Activated CD4-positive, alpha-beta memory T cell treated with anti-CD3 and anti-CD28 coated beads, Interleukin-2, amount 10 ng/mL, durations not matched to agents 7 days and 5 days (primary cell): ENCODE data around the gene DUS2. TPM values are rescaled to one million over a fixed set of nuclear protein-coding genes. Genes with fewer than 3 reads are reported as not detected.
"Not testable (repeated sequence)": the region's sequence is repeated elsewhere in the genome, so short reads cannot be mapped to it uniquely, and the experiment has no call there.

Experiments
- CTCF ChIA-PET: fragments of 350-600 bp; sonication (Branson Sonifier 250); formaldehyde crosslinking; loops from one replicate; lab custom pipeline; 2021; ENCODE audit warnings: antibody characterized with exemption, inconsistent platforms; lab: Charles Lee
- POLR2A ChIA-PET: fragments of 350-600 bp; sonication (Branson Sonifier 250); formaldehyde crosslinking; loops from one replicate; lab custom pipeline; 2021; ENCODE audit warnings: antibody characterized with exemption; lab: Charles Lee
- DNase-seq: peaks from one replicate; pipeline ENCODE4 v3.0.0-alpha.2; 2020
- H3K27ac Mint-ChIP-seq: one replicate; pipeline ENCODE4 v1.8.0; 2021; ENCODE audit warnings: mild to moderate bottlenecking, mixed read lengths
- H3K27me3 Mint-ChIP-seq: one replicate; pipeline ENCODE4 v1.8.0; 2021; ENCODE audit warnings: mixed read lengths
- H3K36me3 Mint-ChIP-seq: one replicate; pipeline ENCODE4 v1.8.0; 2021; ENCODE audit warnings: low read depth, mixed read lengths
- H3K4me1 Mint-ChIP-seq: one replicate; pipeline ENCODE4 v1.8.0; 2021; ENCODE audit warnings: mixed read lengths
- H3K4me3 Mint-ChIP-seq: one replicate; pipeline ENCODE4 v1.8.0; 2021; ENCODE audit warnings: mild to moderate bottlenecking, mixed read lengths
- H3K9me3 Mint-ChIP-seq: one replicate; pipeline ENCODE4 v1.8.0; 2021; ENCODE audit warnings: mixed read lengths
- total RNA-seq, 2 experiments: library from RNA; stranded (reverse); gene quantifications; one replicate each; pipeline ENCODE4 v1.2.3, GENCODE V29; 2021

The DUS2 gene
- total RNA-seq, 2 experiments from 2014 or later, result 23.8 to 24.4 TPM

DNA sequence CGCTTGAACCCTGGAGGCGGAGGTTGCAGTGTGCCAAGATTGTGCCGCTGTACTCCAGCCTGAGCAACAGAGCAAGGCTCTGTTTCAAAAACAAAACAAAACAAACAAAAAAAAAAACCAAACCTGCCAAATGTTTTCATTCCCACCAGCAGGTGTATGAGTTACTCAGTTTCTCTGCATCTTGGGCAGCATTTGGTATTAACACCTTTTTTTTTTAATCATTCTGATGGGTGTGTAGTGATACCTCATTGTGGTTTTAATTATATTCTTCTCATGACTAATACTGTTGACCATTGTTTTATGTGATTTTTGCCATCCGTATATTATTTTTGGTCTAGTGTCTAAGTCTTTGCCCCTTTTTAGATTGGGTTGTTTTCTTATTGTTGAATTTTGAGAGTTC, 77.4 kb downstream of the DUS2 start:
- ChIA-PET CTCF (no interaction called here), POLR2A (interaction anchor here (1.2 to 1.4 kb wide), 2 partner anchors 15 to 22 kb away, joined by 3 to 5 read pairs; partner anchors contain the start of gene NFATC3)
- peaks cover 5% of the 10 kb centered on the region for H3K9me3 Mint-ChIP-seq
- peaks cover 63% of the 10 kb centered on the region for H3K4me1 Mint-ChIP-seq
- H3K27me3 Mint-ChIP-seq, result no peaks in the 10 kb centered on the region
- H3K36me3 Mint-ChIP-seq, result peaks cover 69% of the 10 kb centered on the region
- H3K27ac Mint-ChIP-seq, result no peak overlapping the region
- DNase-seq, result no peak
- H3K4me3 Mint-ChIP-seq, result no peak overlapping the region

DNA sequence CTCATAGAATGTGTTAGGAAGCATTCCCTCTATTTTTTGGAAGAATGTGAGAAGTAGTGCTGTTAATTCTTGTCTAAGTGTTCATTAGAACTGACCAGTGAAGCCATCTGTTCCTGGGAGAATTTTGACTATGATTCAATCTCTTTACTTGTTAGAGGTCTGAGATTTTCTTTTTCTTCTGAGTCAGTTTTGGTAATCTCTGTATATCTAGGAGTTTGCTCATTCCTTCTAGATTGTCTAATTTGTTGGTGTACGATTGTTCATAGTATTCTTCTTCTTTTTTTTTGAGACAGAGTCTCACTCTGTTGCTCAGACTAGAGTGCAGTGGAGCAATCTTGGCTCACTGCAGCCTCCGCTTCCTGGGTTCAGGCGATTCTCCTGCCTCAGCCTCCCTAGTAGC, 82.5 kb downstream of the DUS2 start:
- H3K36me3 Mint-ChIP-seq, result peaks cover 84% of the 10 kb centered on the region
- H3K27ac Mint-ChIP-seq, result no peak overlapping the region
- ChIA-PET CTCF (no interaction called here), POLR2A (no interaction called here)
- peaks cover 73% of the 10 kb centered on the region for H3K4me1 Mint-ChIP-seq
- no peaks in the 10 kb centered on the region for H3K27me3 Mint-ChIP-seq
- no peak for DNase-seq
- H3K9me3 Mint-ChIP-seq, result peaks cover 34% of the 10 kb centered on the region
- no peak overlapping the region for H3K4me3 Mint-ChIP-seq

- DNase-seq, H3K4me3 Mint-ChIP-seq, H3K27ac Mint-ChIP-seq, H3K27me3 Mint-ChIP-seq: not testable (repeated sequence)
- Mint-ChIP-seq H3K4me1 (peaks cover 76% of the 10 kb centered on the region), H3K36me3 (peaks cover 87% of the 10 kb centered on the region), H3K9me3 (peaks cover 46% of the 10 kb centered on the region)
- ChIA-PET CTCF (interaction anchor here (0.9 kb wide), 1 partner anchor 10 kb away, joined by 3 read pairs; no protein-coding TSS in a partner anchor), POLR2A (interaction anchor here (0.6 kb wide), 1 partner anchor 32 kb away, joined by 3 read pairs; no protein-coding TSS in a partner anchor)
Measured at GRCh38 chr16:68107230-68107928, 84.3 kb downstream of the DUS2 start.

- POLR2A ChIA-PET, result not testable (repeated sequence)
- H3K36me3 Mint-ChIP-seq, result peaks cover 79% of the 10 kb centered on the region
Measured at GRCh38 chr16:68109156-68109555, 86.1 kb downstream of the DUS2 start.

DNA sequence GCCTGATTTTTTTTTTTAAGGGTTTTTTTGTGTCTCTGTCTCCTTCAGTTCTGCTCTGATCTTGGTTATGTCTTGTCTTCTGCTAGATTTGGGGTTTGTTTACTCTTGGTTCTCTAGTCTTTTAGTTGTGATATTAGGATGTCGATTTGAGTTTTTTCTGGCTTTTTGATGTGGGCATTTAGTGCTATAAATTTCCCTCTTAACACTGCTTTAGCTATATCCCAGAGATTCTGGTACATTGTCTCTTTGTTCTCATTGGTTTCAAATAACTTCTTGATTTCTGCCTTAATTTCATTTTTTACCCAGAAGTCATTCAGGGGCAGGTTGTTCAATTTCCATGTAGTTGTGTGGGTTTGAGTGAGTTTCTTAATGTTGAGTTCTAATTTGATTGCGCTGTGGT, 87.5 kb downstream of the DUS2 start:
- H3K36me3 Mint-ChIP-seq, result peaks cover 64% of the 10 kb centered on the region
- CTCF ChIA-PET, H3K27ac Mint-ChIP-seq, DNase-seq, H3K4me3 Mint-ChIP-seq, H3K27me3 Mint-ChIP-seq: not testable (repeated sequence)
- peaks cover 42% of the 10 kb centered on the region for H3K9me3 Mint-ChIP-seq
- POLR2A ChIA-PET, result interaction anchor here (1.1 kb wide), 1 partner anchor 12 kb away, joined by 3 read pairs; no protein-coding TSS in a partner anchor
- peaks cover 75% of the 10 kb centered on the region for H3K4me1 Mint-ChIP-seq

More at GRCh38 chr16:68109156-68109555, 86.1 kb downstream of the DUS2 start:
- H3K27me3 Mint-ChIP-seq, H3K27ac Mint-ChIP-seq, DNase-seq, H3K4me3 Mint-ChIP-seq: not testable (repeated sequence)
- peaks cover 48% of the 10 kb centered on the region for H3K9me3 Mint-ChIP-seq
- H3K4me1 Mint-ChIP-seq, result peaks cover 75% of the 10 kb centered on the region
- CTCF ChIA-PET, result interaction anchor here (0.9 to 1.1 kb wide), 3 partner anchors 9 to 293 kb away, joined by 3 to 4 read pairs (median 3); no protein-coding TSS in a partner anchor

DNA sequence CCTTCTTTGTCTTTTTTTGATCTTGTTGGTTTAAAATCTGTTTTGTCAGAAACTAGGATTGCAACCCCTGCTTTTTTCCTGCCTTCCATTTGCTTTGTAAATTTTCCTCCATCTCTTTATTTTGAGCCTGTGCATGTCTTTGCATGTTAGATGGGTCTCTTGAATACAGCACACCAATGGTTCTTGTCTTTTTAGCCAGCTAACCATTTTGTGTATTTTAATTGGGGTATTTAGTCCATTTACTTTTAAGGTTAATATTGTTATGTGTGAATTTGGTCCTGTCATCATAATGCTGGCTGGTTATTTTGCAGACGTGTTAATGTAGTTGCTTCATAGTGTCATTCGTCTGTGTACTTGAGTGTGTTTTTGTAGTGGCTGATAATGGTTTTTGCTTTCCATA, 88.3 kb downstream of the DUS2 start:
- Mint-ChIP-seq H3K4me1 (peaks cover 81% of the 10 kb centered on the region), H3K9me3 (peaks cover 40% of the 10 kb centered on the region), H3K36me3 (peaks cover 58% of the 10 kb centered on the region), H3K27me3 (no peaks in the 10 kb centered on the region), H3K4me3 (no peak overlapping the region), H3K27ac (no peak overlapping the region)
- ChIA-PET CTCF (no interaction called here), POLR2A (no interaction called here)
- DNase-seq, result no peak

DNA sequence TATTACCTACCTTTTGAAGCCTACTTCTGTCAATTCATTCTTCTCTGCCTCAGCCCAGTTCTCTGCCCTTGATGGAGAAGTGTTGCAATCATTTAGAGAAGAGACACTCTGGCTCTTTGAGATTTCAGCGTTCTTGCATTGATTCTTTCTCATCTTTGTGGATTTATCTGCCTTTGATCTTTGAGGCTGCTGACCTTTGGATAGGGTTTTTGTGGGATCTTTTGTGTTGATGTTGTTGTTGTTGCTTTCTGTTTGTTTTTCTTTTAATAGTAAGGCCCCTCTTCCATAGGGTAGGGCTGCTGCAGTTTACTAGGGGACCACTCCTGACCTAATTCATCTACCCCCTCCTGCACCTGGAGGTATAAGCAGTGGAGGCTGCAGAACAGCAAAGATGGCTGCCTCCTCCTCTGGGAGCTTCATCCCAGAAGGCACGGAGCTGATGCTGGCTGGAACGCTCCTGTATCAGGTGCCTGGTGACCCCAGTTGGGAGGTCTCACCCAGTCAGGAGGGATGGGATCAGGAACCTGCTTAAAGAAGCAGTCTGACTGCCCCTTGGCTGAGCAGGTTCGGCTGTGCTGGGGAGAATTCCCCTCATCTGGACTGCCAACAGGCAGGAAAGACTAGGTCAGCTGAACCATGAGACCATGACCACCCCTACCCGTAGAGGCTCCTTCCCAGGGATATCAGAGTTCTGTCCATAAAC, 90.1 kb downstream of the DUS2 start:
- no peak for DNase-seq
- Mint-ChIP-seq H3K36me3 (peaks cover 50% of the 10 kb centered on the region), H3K4me3 (no peak overlapping the region), H3K4me1 (peaks cover 83% of the 10 kb centered on the region), H3K27me3 (no peaks in the 10 kb centered on the region), H3K27ac (no peak overlapping the region), H3K9me3 (peaks cover 34% of the 10 kb centered on the region)
- POLR2A ChIA-PET, result no interaction called here
- CTCF ChIA-PET, result no interaction called here

DNA sequence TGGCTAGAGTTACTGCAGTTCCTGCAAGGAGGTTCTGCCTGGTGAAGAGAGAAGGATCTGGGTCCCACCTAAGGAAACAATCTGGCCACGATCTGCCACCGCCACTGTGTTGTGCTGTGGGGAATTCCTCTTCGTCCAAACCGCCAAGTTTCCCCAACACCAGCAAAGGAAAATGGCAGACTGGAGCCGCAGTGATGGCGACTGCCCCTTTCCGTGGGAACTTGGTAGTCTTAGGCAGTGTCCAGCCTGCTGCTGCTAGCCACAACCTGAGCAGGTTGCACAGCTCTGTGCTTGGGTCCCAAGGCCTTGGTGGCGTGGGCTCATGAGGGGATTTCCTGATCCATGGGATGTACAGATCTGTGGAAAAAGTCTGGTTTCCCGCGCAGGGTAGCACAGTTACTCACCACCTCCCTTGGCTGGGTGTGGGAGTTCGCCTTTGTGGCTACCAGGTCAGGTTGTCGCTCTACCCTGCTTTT, 90.7 kb downstream of the DUS2 start:
- H3K27ac Mint-ChIP-seq, result no peak overlapping the region
- DNase-seq, result no peak
- ChIA-PET CTCF (interaction anchor here (1.9 kb wide), 1 partner anchor 21 kb away, joined by 4 read pairs; no protein-coding TSS in a partner anchor), POLR2A (no interaction called here)
- peaks cover 28% of the 10 kb centered on the region for H3K9me3 Mint-ChIP-seq
- H3K36me3 Mint-ChIP-seq, result peaks cover 47% of the 10 kb centered on the region
- H3K4me3 Mint-ChIP-seq, result no peak overlapping the region
- H3K4me1 Mint-ChIP-seq, result peaks cover 81% of the 10 kb centered on the region
- H3K27me3 Mint-ChIP-seq, result no peaks in the 10 kb centered on the region

- H3K9me3 Mint-ChIP-seq, result peaks cover 17% of the 10 kb centered on the region
- H3K4me3 Mint-ChIP-seq, DNase-seq, H3K27ac Mint-ChIP-seq, H3K27me3 Mint-ChIP-seq, POLR2A ChIA-PET: not testable (repeated sequence)
- peaks cover 43% of the 10 kb centered on the region for H3K36me3 Mint-ChIP-seq
- H3K4me1 Mint-ChIP-seq, result peaks cover 82% of the 10 kb centered on the region
- CTCF ChIA-PET, result interaction anchor here (0.6 to 1.9 kb wide), 2 partner anchors 22 to 41 kb away, joined by 4 read pairs; no protein-coding TSS in a partner anchor
Measured at GRCh38 chr16:68114939-68115338, 91.9 kb downstream of the DUS2 start.

DNA sequence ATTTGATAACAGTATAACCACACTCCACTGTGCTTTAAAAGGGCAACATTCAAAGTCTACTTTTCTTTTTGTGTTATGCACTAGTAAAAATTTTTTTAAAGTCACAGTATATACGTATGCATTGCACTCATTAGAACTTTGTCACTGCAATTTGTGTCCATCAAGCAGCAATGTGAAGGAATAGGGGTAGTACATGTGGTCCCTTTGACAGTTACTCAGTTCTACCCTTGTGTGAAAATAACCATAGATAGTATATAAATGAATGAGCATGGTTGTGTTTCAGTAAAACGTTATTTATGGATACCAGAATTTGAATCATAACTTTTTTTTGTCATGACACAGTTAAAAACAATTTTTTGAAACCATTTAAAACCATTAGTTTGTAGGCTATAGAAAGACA, 92.8 kb downstream of the DUS2 start:
- Mint-ChIP-seq H3K27ac (no peak overlapping the region), H3K4me3 (no peak overlapping the region), H3K27me3 (no peaks in the 10 kb centered on the region), H3K4me1 (peaks cover 77% of the 10 kb centered on the region), H3K9me3 (peaks cover 12% of the 10 kb centered on the region), H3K36me3 (peaks cover 37% of the 10 kb centered on the region)
- CTCF ChIA-PET, result no interaction called here
- POLR2A ChIA-PET, result no interaction called here
- no peak for DNase-seq

DNA sequence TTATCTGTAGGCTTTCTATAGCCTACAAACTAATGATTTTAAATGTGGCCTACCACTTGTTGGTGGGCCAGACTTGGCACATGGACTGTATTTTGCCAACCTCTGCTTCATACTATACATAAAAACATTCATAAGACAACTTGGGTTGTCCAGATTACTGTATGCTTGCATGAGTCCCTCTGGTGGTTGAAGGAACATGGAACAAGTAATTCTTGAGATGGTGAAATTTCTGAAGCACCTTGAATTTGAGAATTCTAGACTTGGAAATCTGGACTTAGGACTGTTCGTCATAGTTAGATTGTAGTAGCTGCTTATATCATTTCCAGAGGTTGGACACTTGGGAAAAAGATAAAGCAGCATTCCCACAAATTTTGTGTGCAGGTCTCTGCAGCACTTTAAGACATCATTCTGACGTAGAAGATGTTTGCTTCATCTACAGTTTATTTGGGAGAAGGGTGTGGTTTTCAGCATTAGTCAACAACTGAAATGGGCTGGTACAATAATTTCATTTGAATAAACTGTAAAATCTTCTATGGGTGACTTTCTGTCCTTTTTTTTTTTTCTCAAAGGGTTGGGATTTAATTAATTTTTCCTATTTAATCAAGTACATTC, 93.3 kb downstream of the DUS2 start:
- H3K4me1 Mint-ChIP-seq, result peaks cover 72% of the 10 kb centered on the region
- no peaks in the 10 kb centered on the region for H3K27me3 Mint-ChIP-seq
- H3K4me3 Mint-ChIP-seq, result no peak overlapping the region
- no peak for DNase-seq
- ChIA-PET POLR2A (interaction anchor here (1.8 to 3.4 kb wide), 2 partner anchors 23 to 30 kb away, joined by 7 to 16 read pairs; partner anchors contain the start of gene NFATC3), CTCF (interaction anchor here (1.4 to 2.0 kb wide), 2 partner anchors 23 to 31 kb away, joined by 4 to 9 read pairs; partner anchors contain the start of gene NFATC3)
- peaks cover 8% of the 10 kb centered on the region for H3K9me3 Mint-ChIP-seq
- peaks cover 32% of the 10 kb centered on the region for H3K36me3 Mint-ChIP-seq
- H3K27ac Mint-ChIP-seq, result no peak overlapping the region

- no peak overlapping the region for H3K4me3 Mint-ChIP-seq
- CTCF ChIA-PET, result interaction anchor here (0.6 to 2.3 kb wide), 6 partner anchors 8 to 618 kb away, joined by 3 to 9 read pairs (median 3); partner anchors contain the start of gene NFATC3
Measured at GRCh38 chr16:68117884-68118283, 94.8 kb downstream of the DUS2 start.

More at GRCh38 chr16:68117884-68118283, 94.8 kb downstream of the DUS2 start:
- Mint-ChIP-seq H3K27me3 (no peaks in the 10 kb centered on the region), H3K4me1 (peaks cover 73% of the 10 kb centered on the region), H3K9me3 (no peaks in the 10 kb centered on the region), H3K36me3 (peaks cover 33% of the 10 kb centered on the region), H3K27ac (peak overlapping the region; percentile 34)
- POLR2A ChIA-PET, result interaction anchor here (0.8 to 3.4 kb wide), 3 partner anchors 9 to 32 kb away, joined by 3 to 16 read pairs (median 7); partner anchors contain the start of gene NFATC3
- DNase-seq, result no peak
